ENCODE results near the gene MEP1B.

GRCh38 chr18:32242395-32242794 is 52.6 kb downstream of the MEP1B start:
- TF ChIP-seq POLR2A (IDR thresholded peaks at IDR 0.05): no peak
- TF ChIP-seq, protein P1, sequence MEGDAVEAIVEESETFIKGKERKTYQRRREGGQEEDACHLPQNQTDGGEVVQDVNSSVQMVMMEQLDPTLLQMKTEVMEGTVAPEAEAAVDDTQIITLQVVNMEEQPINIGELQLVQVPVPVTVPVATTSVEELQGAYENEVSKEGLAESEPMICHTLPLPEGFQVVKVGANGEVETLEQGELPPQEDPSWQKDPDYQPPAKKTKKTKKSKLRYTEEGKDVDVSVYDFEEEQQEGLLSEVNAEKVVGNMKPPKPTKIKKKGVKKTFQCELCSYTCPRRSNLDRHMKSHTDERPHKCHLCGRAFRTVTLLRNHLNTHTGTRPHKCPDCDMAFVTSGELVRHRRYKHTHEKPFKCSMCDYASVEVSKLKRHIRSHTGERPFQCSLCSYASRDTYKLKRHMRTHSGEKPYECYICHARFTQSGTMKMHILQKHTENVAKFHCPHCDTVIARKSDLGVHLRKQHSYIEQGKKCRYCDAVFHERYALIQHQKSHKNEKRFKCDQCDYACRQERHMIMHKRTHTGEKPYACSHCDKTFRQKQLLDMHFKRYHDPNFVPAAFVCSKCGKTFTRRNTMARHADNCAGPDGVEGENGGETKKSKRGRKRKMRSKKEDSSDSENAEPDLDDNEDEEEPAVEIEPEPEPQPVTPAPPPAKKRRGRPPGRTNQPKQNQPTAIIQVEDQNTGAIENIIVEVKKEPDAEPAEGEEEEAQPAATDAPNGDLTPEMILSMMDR (IDR thresholded peaks at IDR 0.05): no peak
- no peak for TF ChIP-seq EP300 (IDR thresholded peaks at IDR 0.05; ENCODE audit: low read depth)
- no peak for TF ChIP-seq POLR2AphosphoS5 (IDR thresholded peaks at IDR 0.05)
